H1 (cell line): ENCODE data around the gene CADPS. TPM values are rescaled to one million over a fixed set of nuclear protein-coding genes. Genes with fewer than 3 reads are reported as not detected.

ENCODE experiments used
- BACH1 ChIP-seq: IDR thresholded peaks from 2 replicates; pipeline ENCODE4 v1.6.1; 2012; ENCODE audit warnings: low read length, improper control_type of control experiment
- BRCA1 ChIP-seq: IDR thresholded peaks from 2 replicates; pipeline ENCODE4 v1.6.1; 2012; ENCODE audit warnings: low read depth, low read length, improper control_type of control experiment
- EP300 ChIP-seq, 2 experiments: IDR thresholded peaks; 1 replicate in 1 of 2; 2 replicates in 1 of 2; pipeline ENCODE4 v1.6.1; 2011 to 2012; ENCODE audit warnings: low read depth in 2 of 2, low read length in 2 of 2, mild to moderate bottlenecking in 2 of 2, borderline replicate concordance in 1 of 2, inconsistent platforms in 1 of 2, moderate library complexity in 1 of 2
- NANOG ChIP-seq: IDR thresholded peaks from 2 replicates; pipeline ENCODE4 v1.6.1; 2011; ENCODE audit warnings: low read length, low read depth, mild to moderate bottlenecking, inconsistent platforms; ENCODE audit not compliant: insufficient read depth, poor library complexity, severe bottlenecking
- PHF8 ChIP-seq: fragments of 200-600 bp; sonication (generic); conservative IDR thresholded peaks from 2 replicates; pipeline ENCODE4 v1.7.1; 2012; ENCODE audit warnings: low read depth, mild to moderate bottlenecking, inconsistent platforms, low read length, moderate library complexity
- RBBP5 ChIP-seq: IDR thresholded peaks from 2 replicates; pipeline ENCODE4 v1.7.1; 2012; ENCODE audit warnings: low read depth, mild to moderate bottlenecking, inconsistent platforms, low read length, moderate library complexity, borderline replicate concordance
- RFX5 ChIP-seq: IDR thresholded peaks from 2 replicates; pipeline ENCODE4 v1.6.1; 2011; ENCODE audit warnings: low read depth, low read length, improper control_type of control experiment, borderline replicate concordance
- SUZ12 ChIP-seq: fragments of 200-600 bp; sonication (generic); IDR thresholded peaks from 2 replicates; pipeline ENCODE4 v1.6.1; 2012; ENCODE audit warnings: mild to moderate bottlenecking, inconsistent platforms, low read length, moderate library complexity, mixed read lengths
- TCF12 ChIP-seq: IDR thresholded peaks from 2 replicates; pipeline ENCODE4 v1.6.1; 2011; ENCODE audit warnings: low read depth, mild to moderate bottlenecking, low read length
- TEAD4 ChIP-seq: IDR thresholded peaks from 2 replicates; pipeline ENCODE4 v1.6.1; 2012; ENCODE audit warnings: low read depth, low read length, inconsistent platforms, mixed read lengths
- polyA plus RNA-seq, 7 experiments: library from polyadenylated mRNA; depleted of rRNA in 3 of 7; stranded (reverse) in 5 of 7; unstranded in 2 of 7; fragments of >200 nt in 5 of 7; fragments of 200-250 nt in 2 of 7; gene quantifications; 1 replicate in 5 of 7; 2 replicates in 1 of 7; 4 replicates in 1 of 7; pipeline versions ENCODE4 v1.2.1 to v1.2.3, GENCODE V29; 2011 to 2013; ENCODE audit warnings: missing spikeins in 2 of 7, mixed read lengths in 2 of 7
- total RNA-seq: library from RNA; stranded (reverse); fragmentation: NEBNext Ultra II Directional; extraction: Animal tissue kit (Norgen Biotek cat#: 25700); gene quantifications from 2 replicates; pipeline ENCODE4 v1.2.1, GENCODE V29; 2021
- TF ChIP-seq, protein P1 (sequence below): fragments of 300-600 bp; sonication (generic); IDR thresholded peaks from 2 replicates; pipeline ENCODE4 v1.7.1; 2012; ENCODE audit warnings: low read length, moderate library complexity, mild to moderate bottlenecking, inconsistent platforms; ENCODE audit not compliant: insufficient replicate concordance

CADPS gene
- total and polyA plus RNA-seq, 2 of the 8 experiments (the other 6 are each of a cell fraction or from before 2014, with no cell fraction given) = 7.1 to 10.2 TPM

DNA sequence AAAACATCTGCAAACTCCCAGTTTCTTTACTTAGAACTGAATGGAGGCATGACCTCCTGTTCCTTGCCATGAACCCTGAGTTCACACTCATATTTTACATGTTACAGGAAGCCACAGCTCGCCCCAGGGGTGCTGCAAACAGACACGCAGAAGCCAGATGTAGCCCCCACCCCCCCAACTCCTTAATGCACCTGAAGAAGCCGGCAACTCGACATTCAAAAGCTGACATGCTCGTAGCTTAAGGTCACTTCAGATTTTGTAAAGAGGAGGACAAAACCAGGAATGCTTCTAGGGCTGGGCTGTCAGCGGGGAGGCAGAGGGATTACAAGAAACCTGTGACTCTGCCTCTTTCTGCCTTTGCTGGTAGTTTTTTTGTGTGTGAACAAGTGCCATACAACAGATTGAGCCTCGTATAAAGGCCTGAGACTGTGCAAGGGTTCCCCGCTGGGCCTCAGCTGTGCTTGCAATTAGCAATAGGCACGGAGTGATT, 459.9 kb downstream of the CADPS start (continued):
- TF ChIP-seq, protein P1, sequence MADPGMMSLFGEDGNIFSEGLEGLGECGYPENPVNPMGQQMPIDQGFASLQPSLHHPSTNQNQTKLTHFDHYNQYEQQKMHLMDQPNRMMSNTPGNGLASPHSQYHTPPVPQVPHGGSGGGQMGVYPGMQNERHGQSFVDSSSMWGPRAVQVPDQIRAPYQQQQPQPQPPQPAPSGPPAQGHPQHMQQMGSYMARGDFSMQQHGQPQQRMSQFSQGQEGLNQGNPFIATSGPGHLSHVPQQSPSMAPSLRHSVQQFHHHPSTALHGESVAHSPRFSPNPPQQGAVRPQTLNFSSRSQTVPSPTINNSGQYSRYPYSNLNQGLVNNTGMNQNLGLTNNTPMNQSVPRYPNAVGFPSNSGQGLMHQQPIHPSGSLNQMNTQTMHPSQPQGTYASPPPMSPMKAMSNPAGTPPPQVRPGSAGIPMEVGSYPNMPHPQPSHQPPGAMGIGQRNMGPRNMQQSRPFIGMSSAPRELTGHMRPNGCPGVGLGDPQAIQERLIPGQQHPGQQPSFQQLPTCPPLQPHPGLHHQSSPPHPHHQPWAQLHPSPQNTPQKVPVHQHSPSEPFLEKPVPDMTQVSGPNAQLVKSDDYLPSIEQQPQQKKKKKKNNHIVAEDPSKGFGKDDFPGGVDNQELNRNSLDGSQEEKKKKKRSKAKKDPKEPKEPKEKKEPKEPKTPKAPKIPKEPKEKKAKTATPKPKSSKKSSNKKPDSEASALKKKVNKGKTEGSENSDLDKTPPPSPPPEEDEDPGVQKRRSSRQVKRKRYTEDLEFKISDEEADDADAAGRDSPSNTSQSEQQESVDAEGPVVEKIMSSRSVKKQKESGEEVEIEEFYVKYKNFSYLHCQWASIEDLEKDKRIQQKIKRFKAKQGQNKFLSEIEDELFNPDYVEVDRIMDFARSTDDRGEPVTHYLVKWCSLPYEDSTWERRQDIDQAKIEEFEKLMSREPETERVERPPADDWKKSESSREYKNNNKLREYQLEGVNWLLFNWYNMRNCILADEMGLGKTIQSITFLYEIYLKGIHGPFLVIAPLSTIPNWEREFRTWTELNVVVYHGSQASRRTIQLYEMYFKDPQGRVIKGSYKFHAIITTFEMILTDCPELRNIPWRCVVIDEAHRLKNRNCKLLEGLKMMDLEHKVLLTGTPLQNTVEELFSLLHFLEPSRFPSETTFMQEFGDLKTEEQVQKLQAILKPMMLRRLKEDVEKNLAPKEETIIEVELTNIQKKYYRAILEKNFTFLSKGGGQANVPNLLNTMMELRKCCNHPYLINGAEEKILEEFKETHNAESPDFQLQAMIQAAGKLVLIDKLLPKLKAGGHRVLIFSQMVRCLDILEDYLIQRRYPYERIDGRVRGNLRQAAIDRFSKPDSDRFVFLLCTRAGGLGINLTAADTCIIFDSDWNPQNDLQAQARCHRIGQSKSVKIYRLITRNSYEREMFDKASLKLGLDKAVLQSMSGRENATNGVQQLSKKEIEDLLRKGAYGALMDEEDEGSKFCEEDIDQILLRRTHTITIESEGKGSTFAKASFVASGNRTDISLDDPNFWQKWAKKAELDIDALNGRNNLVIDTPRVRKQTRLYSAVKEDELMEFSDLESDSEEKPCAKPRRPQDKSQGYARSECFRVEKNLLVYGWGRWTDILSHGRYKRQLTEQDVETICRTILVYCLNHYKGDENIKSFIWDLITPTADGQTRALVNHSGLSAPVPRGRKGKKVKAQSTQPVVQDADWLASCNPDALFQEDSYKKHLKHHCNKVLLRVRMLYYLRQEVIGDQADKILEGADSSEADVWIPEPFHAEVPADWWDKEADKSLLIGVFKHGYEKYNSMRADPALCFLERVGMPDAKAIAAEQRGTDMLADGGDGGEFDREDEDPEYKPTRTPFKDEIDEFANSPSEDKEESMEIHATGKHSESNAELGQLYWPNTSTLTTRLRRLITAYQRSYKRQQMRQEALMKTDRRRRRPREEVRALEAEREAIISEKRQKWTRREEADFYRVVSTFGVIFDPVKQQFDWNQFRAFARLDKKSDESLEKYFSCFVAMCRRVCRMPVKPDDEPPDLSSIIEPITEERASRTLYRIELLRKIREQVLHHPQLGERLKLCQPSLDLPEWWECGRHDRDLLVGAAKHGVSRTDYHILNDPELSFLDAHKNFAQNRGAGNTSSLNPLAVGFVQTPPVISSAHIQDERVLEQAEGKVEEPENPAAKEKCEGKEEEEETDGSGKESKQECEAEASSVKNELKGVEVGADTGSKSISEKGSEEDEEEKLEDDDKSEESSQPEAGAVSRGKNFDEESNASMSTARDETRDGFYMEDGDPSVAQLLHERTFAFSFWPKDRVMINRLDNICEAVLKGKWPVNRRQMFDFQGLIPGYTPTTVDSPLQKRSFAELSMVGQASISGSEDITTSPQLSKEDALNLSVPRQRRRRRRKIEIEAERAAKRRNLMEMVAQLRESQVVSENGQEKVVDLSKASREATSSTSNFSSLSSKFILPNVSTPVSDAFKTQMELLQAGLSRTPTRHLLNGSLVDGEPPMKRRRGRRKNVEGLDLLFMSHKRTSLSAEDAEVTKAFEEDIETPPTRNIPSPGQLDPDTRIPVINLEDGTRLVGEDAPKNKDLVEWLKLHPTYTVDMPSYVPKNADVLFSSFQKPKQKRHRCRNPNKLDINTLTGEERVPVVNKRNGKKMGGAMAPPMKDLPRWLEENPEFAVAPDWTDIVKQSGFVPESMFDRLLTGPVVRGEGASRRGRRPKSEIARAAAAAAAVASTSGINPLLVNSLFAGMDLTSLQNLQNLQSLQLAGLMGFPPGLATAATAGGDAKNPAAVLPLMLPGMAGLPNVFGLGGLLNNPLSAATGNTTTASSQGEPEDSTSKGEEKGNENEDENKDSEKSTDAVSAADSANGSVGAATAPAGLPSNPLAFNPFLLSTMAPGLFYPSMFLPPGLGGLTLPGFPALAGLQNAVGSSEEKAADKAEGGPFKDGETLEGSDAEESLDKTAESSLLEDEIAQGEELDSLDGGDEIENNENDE = peak; percentile 79
- TF ChIP-seq NANOG (peak; percentile 79), BRCA1 (no peak), EP300 (IDR thresholded peaks at IDR 0.05; ENCODE audit: borderline replicate concordance in 1 of 2, low read depth in 2 of 2, low read length in 2 of 2) (peak in 1 of 2 experiments; percentile 88; a peak in 1 of 3 replicates), SUZ12 (no peak), RBBP5 (peak; percentile 64; the same call in 1 of the 2 replicates), RFX5 (no peak), PHF8 (no peak), TCF12 (peak; percentile 80; the same call in 1 of the 2 replicates), TEAD4 (peak; percentile 92), BACH1 (no peak)
